Measurements from ENCODE around the gene LBX2. TPM values are rescaled to one million over a fixed set of nuclear protein-coding genes. Genes with fewer than 3 reads are reported as not detected.

Gene LBX2
- total and polyA plus RNA-seq, 9 of the 15 experiments (the other 6 are each of a cell fraction or from before 2014, with no cell fraction given) = 0.39 to 6.2 (median 1.8) TPM; not detected in 1

GRCh38 chr2:74502147-74502719 lies 2.8 kb upstream of the LBX2 start:
- intact Hi-C loops (cut with micrococcal nuclease) = loop anchor here (5.0 kb wide), 1 partner anchor 70 kb away; no protein-coding TSS in a partner anchor
- Histone ChIP-seq H3K27me3 (ENCODE audit: control insufficient read depth in 2 of 2, insufficient read depth in 2 of 2, low read length in 2 of 2) (no peaks in the 10 kb centered on the region), H3K9me3 (replicated peaks; ENCODE audit: control insufficient read depth, insufficient read depth, low read depth, low read length) (no peaks in the 10 kb centered on the region), H4K20me1 (replicated peaks; ENCODE audit: control insufficient read depth, insufficient read depth, low read length) (no peaks in the 10 kb centered on the region), H3K36me3 (ENCODE audit: control insufficient read depth, insufficient read depth, low read length) (peaks cover 13% of the 10 kb centered on the region; the same call in 2 of the 3 replicates), H3K9ac (ENCODE audit: insufficient read depth in 1 of 2, low read depth in 2 of 2, low read length in 2 of 2) (peak overlapping the region; percentile 87 to 94), H3K4me3 (peak overlapping the region; percentile 40), H3K9me1 (ENCODE audit: control insufficient read depth, insufficient read depth, low read length) (no peaks in the 10 kb centered on the region), H3K79me2 (ENCODE audit: control insufficient read depth, insufficient read depth, low read length) (peaks cover 46% of the 10 kb centered on the region), H3K4me1 (replicated peaks in 1 of 2; ENCODE audit: control insufficient read depth in 2 of 2, insufficient read depth in 2 of 2, low read length in 2 of 2) (peaks cover 29 to 70% of the 10 kb centered on the region in 2 experiments; a peak in 4 of 5 replicates), H3K27ac (ENCODE audit: extremely low read depth, low read depth, low read length) (peak overlapping the region; percentile 79), H3K4me2 (ENCODE audit: insufficient read depth, low read length) (peak overlapping the region; percentile 95), H2AFZ (ENCODE audit: low read depth, low read length) (peak overlapping the region; percentile 97)
- in situ Hi-C loops (cut with MboI) = no loop called here
- CTCF ChIA-PET (ENCODE audit: low intra/inter-chr PET ratio) = no interaction called here
- peak; percentile 36 for ATAC-seq
- peak; percentile 74 for FAIRE-seq
- BruUV-seq (replicated peaks) = TSS peak; percentile 16
- peak; percentile 52 to 72 (median 61) for DNase-seq (ENCODE audit: extremely low read depth in 1 of 4, low spot score in 3 of 4)
- WGBS (ENCODE audit: insufficient coverage, low coverage, missing lambda C conversion rate) = under 1% methylated on average over 22 of the region's 32 CpGs
- POLR2A ChIA-PET = interaction anchor here (0.6 to 2.4 kb wide), 5 partner anchors 7 to 29 kb away, joined by 3 to 13 read pairs (median 4); partner anchors contain the start of genes AUP1 and HTRA2
- TF ChIP-seq ZNF282 (CRISPR knock-in tag; IDR thresholded peaks at IDR 0.05) (no peak), HSF4 (CRISPR knock-in tag; IDR thresholded peaks at IDR 0.05; ENCODE audit: borderline replicate concordance) (no peak), MTA1 (IDR thresholded peaks at IDR 0.05; ENCODE audit: borderline replicate concordance) (peak; percentile 46; the same call in 1 of the 2 replicates), NFXL1 (CRISPR knock-in tag; IDR thresholded peaks at IDR 0.05) (no peak), SNIP1 (IDR thresholded peaks at IDR 0.05; ENCODE audit: low read depth) (no peak), ZNF263 (CRISPR knock-in tag; IDR thresholded peaks at IDR 0.05; ENCODE audit: borderline replicate concordance) (peak; percentile 27; the same call in 1 of the 2 replicates), MTA2 (IDR thresholded peaks at IDR 0.05; ENCODE audit: low read depth) (0 out of 2 replicates have a peak, but pooled peaks have one; percentile 8), ZKSCAN3 (CRISPR knock-in tag; IDR thresholded peaks at IDR 0.05) (no peak), ILK (tag; IDR thresholded peaks at IDR 0.05; ENCODE audit: borderline replicate concordance, low read depth) (no peak), NCOR1 (IDR thresholded peaks at IDR 0.05) (peak; percentile 63), SREBF2 (CRISPR knock-in tag; IDR thresholded peaks at IDR 0.05) (no peak), MITF (IDR thresholded peaks at IDR 0.05) (no peak), NFATC3 (IDR thresholded peaks at IDR 0.05) (no peak), BRF1 (IDR thresholded peaks at IDR 0.05; ENCODE audit: borderline replicate concordance, extremely low read depth, insufficient read length) (no peak), ZNF444 (CRISPR knock-in tag; IDR thresholded peaks at IDR 0.05) (no peak), ZNF436 (CRISPR knock-in tag; IDR thresholded peaks at IDR 0.05) (no peak), ZC3H8 (IDR thresholded peaks at IDR 0.05) (no peak), TAF1 (IDR thresholded peaks at IDR 0.05; ENCODE audit: control insufficient read depth, extremely low read depth, insufficient read depth, low read length, severe bottlenecking) (no peak), IFI16 (CRISPR knock-in tag; IDR thresholded peaks at IDR 0.05) (no peak), SREBF1 (IDR thresholded peaks at IDR 0.05; ENCODE audit: borderline replicate concordance, low read depth, low read length) (no peak), CHAMP1 (IDR thresholded peaks at IDR 0.05) (no peak)

Measured in K562 (cell line).